DND-41 (cell line): Measurements from ENCODE around the gene PSD2.

Experiments
- ATAC-seq: fragments of 200-7000 bp; cut with Tn5 transposase; 3 replicates; pipeline ENCODE4 v1.9.1; 2021; ENCODE audit warnings: low read depth; ENCODE audit not compliant: insufficient read depth
- DNase-seq: peaks from one replicate; pipeline ENCODE4 v3.0.0-alpha.2; 2020
- H2AFZ ChIP-seq: 2 replicates; pipeline ENCODE4 v1.6.0; 2012; ENCODE audit warnings: low read depth, low read length
- H3K27ac ChIP-seq: 2 replicates; pipeline ENCODE4 v1.5.1; 2012; ENCODE audit warnings: low read length, inconsistent platforms
- H3K27me3 ChIP-seq: fragments of 200-600 bp; sonication (generic); 2 replicates; pipeline ENCODE4 v1.6.0; 2012; ENCODE audit warnings: low read length, mild to moderate bottlenecking, inconsistent platforms; ENCODE audit not compliant: insufficient read depth, poor library complexity
- H3K36me3 ChIP-seq: 2 replicates; pipeline ENCODE4 v1.5.1; 2012; ENCODE audit warnings: low read length, inconsistent platforms; ENCODE audit not compliant: insufficient read depth
- H3K4me1 ChIP-seq: 2 replicates; pipeline ENCODE4 v1.5.1; 2012; ENCODE audit warnings: mild to moderate bottlenecking, low read length; ENCODE audit not compliant: insufficient read depth
- H3K4me2 ChIP-seq: 2 replicates; pipeline ENCODE4 v1.6.0; 2012; ENCODE audit warnings: mild to moderate bottlenecking, moderate library complexity, low read length, inconsistent platforms; ENCODE audit not compliant: insufficient read depth
- H3K4me3 ChIP-seq, 2 experiments: fragments of 200-600 bp in 1 of 2; shearing (Covaris generic) in 1 of 2; 2 replicates each; pipeline ENCODE4 v1.5.1; 2012 to 2016; ENCODE audit warnings: inconsistent platforms in 2 of 2, low read length in 2 of 2, mild to moderate bottlenecking in 2 of 2, low read depth in 1 of 2, moderate library complexity in 1 of 2
- H3K79me2 ChIP-seq: 2 replicates; pipeline ENCODE4 v1.6.0; 2012; ENCODE audit warnings: low read length, inconsistent platforms; ENCODE audit not compliant: insufficient read depth
- H3K9ac ChIP-seq: 2 replicates; pipeline ENCODE4 v1.6.0; 2012; ENCODE audit warnings: low read depth, mild to moderate bottlenecking, inconsistent platforms, low read length, moderate library complexity
- H3K9me3 ChIP-seq: 2 replicates; pipeline ENCODE4 v1.5.1; 2012; ENCODE audit warnings: low read length, moderate library complexity, mild to moderate bottlenecking, inconsistent platforms; ENCODE audit not compliant: insufficient read depth, severe bottlenecking
- H4K20me1 ChIP-seq: 2 replicates; pipeline ENCODE4 v1.6.0; 2012; ENCODE audit warnings: low read length; ENCODE audit not compliant: insufficient read depth
- CTCF ChIP-seq: IDR thresholded peaks from 2 replicates; pipeline ENCODE4 v1.5.1; 2012; ENCODE audit warnings: borderline replicate concordance, low read length, moderate library complexity, mild to moderate bottlenecking; ENCODE audit not compliant: poor library complexity, severe bottlenecking; ENCODE audit errors: extremely low read depth
- EZH2 ChIP-seq: IDR thresholded peaks from 3 replicates; pipeline ENCODE4 v1.6.1; 2012; ENCODE audit warnings: borderline replicate concordance, low read depth, mild to moderate bottlenecking, moderate library complexity, low read length, inconsistent platforms; ENCODE audit not compliant: severe bottlenecking

PSD2 gene

DNA sequence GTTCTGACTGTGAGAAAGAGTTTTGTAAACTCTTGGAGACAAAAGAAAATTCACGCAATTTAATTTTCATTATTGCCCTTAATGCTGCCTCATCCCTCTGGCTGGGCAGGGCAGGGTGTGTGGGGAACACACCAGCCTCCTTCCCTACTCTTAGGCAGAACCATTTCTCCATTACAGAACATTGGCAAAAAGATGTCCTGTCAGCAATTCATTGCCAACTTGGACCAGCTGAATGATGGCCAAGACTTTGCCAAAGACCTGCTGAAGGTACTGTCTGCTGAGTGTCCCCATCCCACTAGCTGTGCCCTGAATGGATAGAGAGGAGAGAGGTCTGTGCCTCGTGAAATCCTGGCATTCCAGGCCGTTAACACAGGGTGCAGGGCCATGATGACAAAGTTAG is 37.9 kb downstream of the PSD2 start:
- Histone ChIP-seq H3K9me3 (no peaks in the 10 kb centered on the region), H3K79me2 (no peaks in the 10 kb centered on the region), H3K27ac (no peak overlapping the region), H2AFZ (no peak overlapping the region), H3K36me3 (no peaks in the 10 kb centered on the region), H3K27me3 (peaks cover 3% of the 10 kb centered on the region), H3K4me2 (no peak overlapping the region), H3K4me3 (no peak overlapping the region), H3K9ac (no peak overlapping the region), H3K4me1 (no peaks in the 10 kb centered on the region), H4K20me1 (no peaks in the 10 kb centered on the region)
- DNase-seq (no peak), ATAC-seq (no peak)
- TF ChIP-seq EZH2 (no peak), CTCF (no peak)

DNA sequence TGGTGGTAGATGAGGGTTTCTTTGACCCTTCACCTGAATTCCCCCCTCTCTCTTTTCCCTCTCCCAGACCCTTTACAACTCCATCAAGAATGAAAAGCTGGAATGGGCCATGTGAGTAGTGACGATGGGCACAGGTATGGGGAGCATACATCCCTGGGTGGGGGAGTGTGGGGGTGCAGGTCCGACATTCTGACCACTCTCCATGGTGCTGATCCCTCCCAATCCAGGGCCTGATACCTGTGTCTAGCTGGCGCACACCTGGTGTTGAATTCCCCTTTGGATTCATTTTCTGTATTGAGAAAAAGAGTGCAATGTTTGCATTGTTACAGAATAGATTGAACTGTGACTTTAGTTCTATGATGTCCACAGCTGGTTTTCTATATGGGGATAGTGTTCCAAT is 40.0 kb downstream of the PSD2 start:
- H3K4me3 ChIP-seq, result no peak overlapping the region
- ATAC-seq, result no peak
- peaks cover 3% of the 10 kb centered on the region for H3K27me3 ChIP-seq
- no peaks in the 10 kb centered on the region for H3K36me3 ChIP-seq
- H3K27ac ChIP-seq, result no peak overlapping the region
- TF ChIP-seq CTCF (no peak), EZH2 (no peak)
- H4K20me1 ChIP-seq, result no peaks in the 10 kb centered on the region
- no peaks in the 10 kb centered on the region for H3K79me2 ChIP-seq
- H3K4me1 ChIP-seq, result no peaks in the 10 kb centered on the region
- H3K9me3 ChIP-seq, result no peaks in the 10 kb centered on the region
- no peak overlapping the region for H2AFZ ChIP-seq
- no peak for DNase-seq
- no peak overlapping the region for H3K4me2 ChIP-seq
- H3K9ac ChIP-seq, result no peak overlapping the region

- H3K4me3 ChIP-seq, result no peak overlapping the region
- no peak for TF ChIP-seq CTCF
- no peak for TF ChIP-seq EZH2
- H4K20me1 ChIP-seq, result no peaks in the 10 kb centered on the region
- no peak overlapping the region for H3K27ac ChIP-seq
- H3K9me3 ChIP-seq, result no peaks in the 10 kb centered on the region
- no peak overlapping the region for H2AFZ ChIP-seq
- no peaks in the 10 kb centered on the region for H3K79me2 ChIP-seq
- DNase-seq (no peak), ATAC-seq (no peak)
- no peaks in the 10 kb centered on the region for H3K4me1 ChIP-seq
- H3K27me3 ChIP-seq, result peaks cover 3% of the 10 kb centered on the region
- no peaks in the 10 kb centered on the region for H3K36me3 ChIP-seq
- H3K9ac ChIP-seq, result no peak overlapping the region
- H3K4me2 ChIP-seq, result no peak overlapping the region
Observed at GRCh38 chr5:139836469-139837208, 41.0 kb downstream of the PSD2 start.
